H1 (cell line): ENCODE results near the gene VPS13D. TPM values are rescaled to one million over a fixed set of nuclear protein-coding genes. Genes with fewer than 3 reads are reported as not detected.

ENCODE experiments used
- CTCF ChIA-PET: fragments of 300-600 bp; sonication (Branson Sonifier 250); formaldehyde crosslinking; loops from one replicate; lab custom pipeline; 2021; ENCODE audit not compliant: partially characterized antibody; lab: Charles Lee
- POLR2A ChIA-PET: fragments of 300-600 bp; sonication (Branson Sonifier 250); formaldehyde crosslinking; loops from one replicate; lab custom pipeline; 2021; ENCODE audit warnings: inconsistent platforms; ENCODE audit not compliant: partially characterized antibody; lab: Charles Lee
- DNase-seq, 2 experiments: peaks; one replicate each; pipeline versions ENCODE4 v3.0.0 to v3.0.0-alpha.2; 2010 to 2022; ENCODE audit warnings: low spot score in 2 of 2, low read depth in 1 of 2, mixed read lengths in 1 of 2
- FAIRE-seq: peaks from 2 replicates; lab custom pipeline; 2011; peaks lifted over from hg19 to GRCh38; lab: Jason Lieb, UNC
- H2AFZ ChIP-seq: 2 replicates; pipeline ENCODE4 v1.8.1; 2012; ENCODE audit warnings: low read length, inconsistent platforms
- H2AK5ac ChIP-seq: 2 replicates; pipeline ENCODE4 v1.6.1; 2013; ENCODE audit warnings: low read depth, low read length
- H2BK120ac ChIP-seq: replicated peaks from 2 replicates; pipeline ENCODE3; 2013; ENCODE audit warnings: low read depth, low read length, inconsistent platforms
- H2BK12ac ChIP-seq: 2 replicates; pipeline ENCODE4 v1.6.1; 2013; ENCODE audit warnings: low read depth, low read length
- H2BK15ac ChIP-seq: 2 replicates; pipeline ENCODE4 v1.6.1; 2013; ENCODE audit warnings: low read length
- H2BK20ac ChIP-seq: 2 replicates; pipeline ENCODE4 v1.6.1; 2013; ENCODE audit warnings: low read length
- H2BK5ac ChIP-seq: 2 replicates; pipeline ENCODE4 v1.6.1; 2013; ENCODE audit warnings: low read depth, low read length
- H3K14ac ChIP-seq: 2 replicates; pipeline ENCODE4 v1.6.1; 2013; ENCODE audit warnings: inconsistent platforms; ENCODE audit not compliant: insufficient read length
- H3K18ac ChIP-seq: 2 replicates; pipeline ENCODE4 v1.6.1; 2013; ENCODE audit warnings: low read length; ENCODE audit errors: extremely low read depth
- H3K23ac ChIP-seq: 2 replicates; pipeline ENCODE4 v1.6.1; 2013; ENCODE audit warnings: inconsistent platforms; ENCODE audit not compliant: insufficient read length
- H3K23me2 ChIP-seq: 2 replicates; pipeline ENCODE4 v1.6.1; 2013; ENCODE audit warnings: low read depth, low read length
- H3K27ac ChIP-seq: 2 replicates; pipeline ENCODE4 v1.6.1; 2011; ENCODE audit warnings: low read depth, low read length, inconsistent platforms
- H3K27me3 ChIP-seq, 4 experiments: replicated peaks in 1 of 4; 1 replicate in 1 of 4; 2 replicates in 3 of 4; pipeline versions ENCODE4 v1.6.1 to v1.8.1; 2011 to 2013; ENCODE audit warnings: low read length in 3 of 4, mild to moderate bottlenecking in 3 of 4, inconsistent platforms in 2 of 4, mixed read lengths in 2 of 4, moderate library complexity in 1 of 4; ENCODE audit not compliant: control insufficient read depth in 3 of 4, insufficient read depth in 3 of 4; ENCODE audit errors: extremely low read depth in 1 of 4
- H3K36me3 ChIP-seq, 4 experiments: 2 replicates each; pipeline versions ENCODE4 v1.6.1 to v1.8.1; 2011 to 2013; ENCODE audit warnings: mild to moderate bottlenecking in 4 of 4, low read length in 3 of 4, moderate library complexity in 2 of 4, control low read depth in 1 of 4, inconsistent platforms in 1 of 4; ENCODE audit not compliant: insufficient read depth in 4 of 4, control insufficient read depth in 2 of 4
- H3K4ac ChIP-seq: replicated peaks from 2 replicates; pipeline ENCODE3; 2013; ENCODE audit warnings: low read length, low read depth, mixed read lengths, inconsistent platforms; ENCODE audit not compliant: insufficient read length
- H3K4me1 ChIP-seq, 4 experiments: replicated peaks in 1 of 4; 1 replicate in 1 of 4; 2 replicates in 3 of 4; pipeline versions ENCODE4 v1.6.1 to v1.8.1; 2011 to 2013; ENCODE audit warnings: low read length in 3 of 4, inconsistent platforms in 2 of 4, mixed read lengths in 1 of 4; ENCODE audit not compliant: insufficient read depth in 4 of 4, control insufficient read depth in 3 of 4
- H3K4me2 ChIP-seq, 2 experiments: 2 replicates each; pipeline versions ENCODE4 v1.6.1 to v1.8.1; 2011 to 2013; ENCODE audit warnings: low read depth in 2 of 2, low read length in 2 of 2, control low read depth in 1 of 2, inconsistent platforms in 1 of 2, mild to moderate bottlenecking in 1 of 2; ENCODE audit not compliant: insufficient read depth in 1 of 2
- H3K4me3 ChIP-seq, 4 experiments: fragments of 200-600, 300-600 bp in 1 of 4; sonication (generic), shearing (Covaris generic), sonication (Bioruptor Twin) in 1 of 4; 2 replicates each; pipeline versions ENCODE4 v1.5.1 to v1.8.1; 2011 to 2016; ENCODE audit warnings: low read length in 4 of 4, low read depth in 3 of 4, control low read depth in 2 of 4, inconsistent platforms in 2 of 4, mild to moderate bottlenecking in 2 of 4, mixed read lengths in 1 of 4, moderate library complexity in 1 of 4; ENCODE audit not compliant: insufficient read depth in 2 of 4; ENCODE audit errors: extremely low read depth in 1 of 4
- H3K56ac ChIP-seq: replicated peaks from 2 replicates; pipeline ENCODE3; 2013; ENCODE audit warnings: low read depth, mild to moderate bottlenecking, mixed read lengths, low read length, inconsistent platforms; ENCODE audit not compliant: insufficient read length
- H3K79me1 ChIP-seq: 2 replicates; pipeline ENCODE4 v1.6.1; 2013; ENCODE audit warnings: low read depth, low read length, control low read depth
- H3K79me2 ChIP-seq, 2 experiments: 2 replicates each; pipeline versions ENCODE4 v1.6.1 to v1.8.1; 2012 to 2013; ENCODE audit warnings: low read length in 2 of 2, mild to moderate bottlenecking in 2 of 2, inconsistent platforms in 1 of 2; ENCODE audit not compliant: insufficient read depth in 2 of 2, control insufficient read depth in 1 of 2
- H3K9ac ChIP-seq, 4 experiments: replicated peaks in 1 of 4; 1 replicate in 1 of 4; 2 replicates in 3 of 4; pipeline versions ENCODE4 v1.6.1 to v1.8.1; 2011 to 2013; ENCODE audit warnings: low read depth in 3 of 4, low read length in 3 of 4, control low read depth in 2 of 4, mild to moderate bottlenecking in 2 of 4, moderate library complexity in 2 of 4, inconsistent platforms in 1 of 4; ENCODE audit errors: extremely low read depth in 1 of 4
- H3K9me3 ChIP-seq, 2 experiments: 2 replicates each; pipeline versions ENCODE4 v1.6.1 to v1.8.1; 2012 to 2013; ENCODE audit warnings: mild to moderate bottlenecking in 2 of 2, moderate library complexity in 2 of 2, control low read depth in 1 of 2, inconsistent platforms in 1 of 2, low read depth in 1 of 2, low read length in 1 of 2, mixed read lengths in 1 of 2; ENCODE audit not compliant: insufficient read depth in 2 of 2
- H4K20me1 ChIP-seq, 2 experiments: replicated peaks in 1 of 2; 2 replicates each; pipeline versions ENCODE3 to v1.8.1; 2011 to 2013; ENCODE audit warnings: inconsistent platforms in 2 of 2, low read length in 2 of 2, mild to moderate bottlenecking in 1 of 2; ENCODE audit not compliant: insufficient read depth in 2 of 2, control insufficient read depth in 1 of 2
- H4K5ac ChIP-seq: 2 replicates; pipeline ENCODE4 v1.6.1; 2013; ENCODE audit warnings: low read length, low read depth, mixed read lengths, inconsistent platforms; ENCODE audit not compliant: insufficient read length
- H4K8ac ChIP-seq: 2 replicates; pipeline ENCODE4 v1.8.0; 2013; ENCODE audit warnings: mild to moderate bottlenecking, moderate library complexity, low read length, inconsistent platforms; ENCODE audit not compliant: insufficient read depth; ENCODE audit errors: extremely low read depth
- H4K91ac ChIP-seq: replicated peaks from 2 replicates; pipeline ENCODE3; 2013; ENCODE audit warnings: low read length, mixed read lengths, inconsistent platforms; ENCODE audit not compliant: insufficient read length
- CREB1 ChIP-seq: IDR thresholded peaks from 2 replicates; pipeline ENCODE4 v1.6.1; 2012; ENCODE audit warnings: inconsistent platforms
- EP300 ChIP-seq, 2 experiments: IDR thresholded peaks; 1 replicate in 1 of 2; 2 replicates in 1 of 2; pipeline ENCODE4 v1.6.1; 2011 to 2012; ENCODE audit warnings: low read depth in 2 of 2, low read length in 2 of 2, mild to moderate bottlenecking in 2 of 2, borderline replicate concordance in 1 of 2, inconsistent platforms in 1 of 2, moderate library complexity in 1 of 2
- EZH2 ChIP-seq: fragments of 200-600 bp; sonication (generic); IDR thresholded peaks from 2 replicates; pipeline ENCODE4 v1.7.1; 2012; ENCODE audit warnings: low read depth, mild to moderate bottlenecking, moderate library complexity, low read length, inconsistent platforms; ENCODE audit not compliant: severe bottlenecking
- KDM4A ChIP-seq: IDR thresholded peaks from one replicate; pipeline ENCODE4 v1.7.1; 2012; ENCODE audit warnings: low read depth, mild to moderate bottlenecking, moderate library complexity, low read length, inconsistent platforms; ENCODE audit not compliant: severe bottlenecking
- KDM5A ChIP-seq: fragments of 200-600 bp; IDR thresholded peaks from 2 replicates; pipeline ENCODE4 v1.7.1; 2012; ENCODE audit warnings: mild to moderate bottlenecking, low read length, inconsistent platforms, mixed read lengths
- MAFK ChIP-seq: IDR thresholded peaks from 2 replicates; pipeline ENCODE4 v1.6.1; 2012; ENCODE audit warnings: low read depth, mild to moderate bottlenecking, improper control_type of control experiment, low read length
- NRF1 ChIP-seq: IDR thresholded peaks from 2 replicates; pipeline ENCODE4 v1.6.1; 2011; ENCODE audit warnings: mild to moderate bottlenecking, low read depth, low read length, improper control_type of control experiment
- PHF8 ChIP-seq: fragments of 200-600 bp; sonication (generic); conservative IDR thresholded peaks from 2 replicates; pipeline ENCODE4 v1.7.1; 2012; ENCODE audit warnings: low read depth, mild to moderate bottlenecking, inconsistent platforms, low read length, moderate library complexity
- POLR2A ChIP-seq, 2 experiments: IDR thresholded peaks; 1 replicate in 1 of 2; 2 replicates in 1 of 2; pipeline ENCODE4 v1.6.1; 2011; ENCODE audit warnings: low read depth in 2 of 2, low read length in 2 of 2, mild to moderate bottlenecking in 2 of 2; ENCODE audit errors: control extremely low read depth in 1 of 2
- POLR2AphosphoS5 ChIP-seq: IDR thresholded peaks from 2 replicates; pipeline ENCODE4 v1.6.1; 2011; ENCODE audit warnings: low read depth, low read length
- RXRA ChIP-seq: IDR thresholded peaks from 2 replicates; pipeline ENCODE4 v1.6.1; 2011; ENCODE audit warnings: low read depth, mild to moderate bottlenecking, low read length, moderate library complexity; ENCODE audit not compliant: insufficient read depth
- SIX5 ChIP-seq: IDR thresholded peaks from 2 replicates; pipeline ENCODE4 v1.6.1; 2011; ENCODE audit warnings: mild to moderate bottlenecking, low read depth, low read length
- TAF7 ChIP-seq: optimal IDR thresholded peaks from 2 replicates; pipeline ENCODE3; 2011; ENCODE audit warnings: low read depth, mild to moderate bottlenecking, inconsistent platforms, low read length, moderate library complexity, borderline replicate concordance
- TEAD4 ChIP-seq: IDR thresholded peaks from 2 replicates; pipeline ENCODE4 v1.6.1; 2012; ENCODE audit warnings: low read depth, low read length, inconsistent platforms, mixed read lengths
- WGBS, 2 experiments: shearing (Covaris generic) in 1 of 2; methylation state at CpG; one replicate each; pipeline versions ENCODE4 v1.1.6 to v1.1.7; 2013 to 2015; ENCODE audit warnings: low lambda C conversion rate in 2 of 2, mixed read lengths in 2 of 2, inconsistent platforms in 1 of 2, low coverage in 1 of 2, missing lambda C conversion rate in 1 of 2; ENCODE audit not compliant: insufficient replicate concordance in 2 of 2, insufficient coverage in 1 of 2, insufficient read length in 1 of 2; ENCODE audit errors: extremely low coverage in 1 of 2, missing lambda C conversion rate in 1 of 2; 5-methylcytosine and 5-hydroxymethylcytosine counted together
- polyA plus RNA-seq, 7 experiments: library from polyadenylated mRNA; depleted of rRNA in 3 of 7; stranded (reverse) in 5 of 7; unstranded in 2 of 7; fragments of >200 nt in 5 of 7; fragments of 200-250 nt in 2 of 7; gene quantifications; 1 replicate in 5 of 7; 2 replicates in 1 of 7; 4 replicates in 1 of 7; pipeline versions ENCODE4 v1.2.1 to v1.2.3, GENCODE V29; 2011 to 2013; ENCODE audit warnings: missing spikeins in 2 of 7, mixed read lengths in 2 of 7
- total RNA-seq: library from RNA; stranded (reverse); fragmentation: NEBNext Ultra II Directional; extraction: Animal tissue kit (Norgen Biotek cat#: 25700); gene quantifications from 2 replicates; pipeline ENCODE4 v1.2.1, GENCODE V29; 2021
- TF ChIP-seq, protein P1 (sequence below): IDR thresholded peaks from 2 replicates; pipeline ENCODE4 v1.6.1; 2011; ENCODE audit warnings: low read depth, mild to moderate bottlenecking, low read length; ENCODE audit not compliant: insufficient read depth

Gene VPS13D
- total and polyA plus RNA-seq, 2 of the 8 experiments (the other 6 are each of a cell fraction or from before 2014, with no cell fraction given), result 10.9 to 31.2 TPM

DNA sequence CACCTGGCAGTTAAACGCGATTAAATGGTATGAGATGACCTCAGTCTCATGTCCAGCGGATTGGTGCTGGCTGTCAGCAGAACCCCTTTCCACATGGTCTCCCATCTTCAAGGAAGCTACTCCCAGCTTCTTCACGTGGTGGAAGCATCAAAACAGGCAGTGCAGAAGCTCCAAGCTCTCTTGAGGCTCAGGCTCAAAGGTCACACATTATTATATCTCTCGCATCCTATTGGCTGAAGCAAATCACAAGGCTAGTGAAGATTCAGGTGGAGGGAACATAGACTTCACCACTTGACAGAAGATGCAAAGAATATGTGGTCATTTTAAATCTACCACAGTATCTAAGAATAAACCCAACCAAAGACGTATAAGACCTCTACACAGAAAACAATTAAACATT, 181.9 kb downstream of the VPS13D start:
- Histone ChIP-seq H3K18ac (no peak overlapping the region), H3K14ac (no peak overlapping the region), H3K4me3 (no peak overlapping the region), H3K79me1 (no peaks in the 10 kb centered on the region), H2BK5ac (no peak overlapping the region), H2BK12ac (no peak overlapping the region), H4K20me1 (no peaks in the 10 kb centered on the region), H3K4me1 (no peaks in the 10 kb centered on the region), H3K23me2 (no peaks in the 10 kb centered on the region), H4K5ac (no peak overlapping the region), H4K91ac (no peak overlapping the region), H2AK5ac (no peak overlapping the region), H3K4ac (no peak overlapping the region), H3K4me2 (no peak overlapping the region), H4K8ac (no peak overlapping the region), H3K9ac (no peak overlapping the region; a peak in 1 of 7 replicates), H3K23ac (no peak overlapping the region), H3K27ac (no peak overlapping the region), H3K27me3 (no peaks in the 10 kb centered on the region), H2BK20ac (no peak overlapping the region), H3K79me2 (no peaks in the 10 kb centered on the region), H3K36me3 (peaks cover 0 to 14% (median 3%) of the 10 kb centered on the region in 4 experiments; a peak in 3 of 8 replicates), H2BK120ac (no peak overlapping the region), H2BK15ac (no peak overlapping the region), H3K56ac (no peak overlapping the region), H3K9me3 (peaks cover 7 to 8% of the 10 kb centered on the region in 2 experiments; a peak in 2 of 4 replicates), H2AFZ (no peak overlapping the region)
- CTCF ChIA-PET, result interaction anchor here (0.7 to 1.6 kb wide), 3 partner anchors 37 to 189 kb away, joined by 3 to 4 read pairs (median 3); no protein-coding TSS in a partner anchor
- FAIRE-seq (no peak), DNase-seq (no peak)
- POLR2A ChIA-PET, result no interaction called here
- WGBS, 2 experiments, result 95% methylated on average over 6 of the region's 6 CpGs; no CpG with 5 or more reads in 1 of the 2 experiments
- TF ChIP-seq MAFK, result no peak
- no peak for TF ChIP-seq EZH2
- TF ChIP-seq, protein P1, sequence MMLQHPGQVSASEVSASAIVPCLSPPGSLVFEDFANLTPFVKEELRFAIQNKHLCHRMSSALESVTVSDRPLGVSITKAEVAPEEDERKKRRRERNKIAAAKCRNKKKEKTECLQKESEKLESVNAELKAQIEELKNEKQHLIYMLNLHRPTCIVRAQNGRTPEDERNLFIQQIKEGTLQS, result no peak
- no peak for TF ChIP-seq RXRA
- no peak for TF ChIP-seq TEAD4
- no peak for TF ChIP-seq TAF7
- TF ChIP-seq POLR2AphosphoS5, result no peak
- no peak for TF ChIP-seq CREB1
- no peak for TF ChIP-seq NRF1
- TF ChIP-seq POLR2A (IDR thresholded peaks at IDR 0.05; ENCODE audit: control extremely low read depth in 1 of 2, low read depth in 2 of 2, low read length in 2 of 2), result no peak
- TF ChIP-seq EP300 (IDR thresholded peaks at IDR 0.05; ENCODE audit: borderline replicate concordance in 1 of 2, low read depth in 2 of 2, low read length in 2 of 2), result no peak
- no peak for TF ChIP-seq KDM4A
- TF ChIP-seq SIX5, result no peak
- no peak for TF ChIP-seq KDM5A
- no peak for TF ChIP-seq PHF8
